Glutamatergic neuron (in vitro differentiated cells): ENCODE measurements around the gene TRIM13. TPM values are rescaled to one million over a fixed set of nuclear protein-coding genes. Genes with fewer than 3 reads are reported as not detected.
"Not testable (repeated sequence)": the region's sequence is repeated elsewhere in the genome, so short reads cannot be mapped to it uniquely, and the experiment has no call there.

Experiments used
- DNase-seq: peaks from one replicate; pipeline ENCODE4 v3.0.0; 2022
- H3K27ac Mint-ChIP-seq: one replicate; pipeline ENCODE4 v1.8.0; 2020; ENCODE audit warnings: mild to moderate bottlenecking, mixed read lengths, inconsistent platforms; ENCODE audit not compliant: unreplicated experiment
- H3K27me3 Mint-ChIP-seq: one replicate; pipeline ENCODE4 v1.8.0; 2020; ENCODE audit warnings: mild to moderate bottlenecking, moderate library complexity, mixed read lengths, inconsistent platforms; ENCODE audit not compliant: unreplicated experiment
- H3K36me3 Mint-ChIP-seq: one replicate; pipeline ENCODE4 v1.8.0; 2020; ENCODE audit warnings: mild to moderate bottlenecking, mixed read lengths, inconsistent platforms; ENCODE audit not compliant: unreplicated experiment
- H3K4me1 Mint-ChIP-seq: one replicate; pipeline ENCODE4 v1.8.0; 2020; ENCODE audit warnings: mild to moderate bottlenecking, low read depth, mixed read lengths, inconsistent platforms; ENCODE audit not compliant: unreplicated experiment
- H3K4me3 Mint-ChIP-seq: one replicate; pipeline ENCODE4 v1.8.0; 2020; ENCODE audit warnings: mild to moderate bottlenecking, mixed read lengths, inconsistent platforms; ENCODE audit not compliant: unreplicated experiment
- H3K9me3 Mint-ChIP-seq: one replicate; pipeline ENCODE4 v1.8.0; 2020; ENCODE audit warnings: mild to moderate bottlenecking, moderate library complexity, mixed read lengths, inconsistent platforms; ENCODE audit not compliant: unreplicated experiment
- CTCF ChIP-seq: fragments of 200-600 bp; sonication (generic); IDR thresholded peaks from one replicate; pipeline ENCODE4 v1.5.0; 2021; ENCODE audit not compliant: partially characterized antibody, unreplicated experiment
- long read RNA-seq: library from polyadenylated mRNA; unstranded; transcript quantifications from one replicate; pipeline ENCODE4 v2.0.0, GENCODE V29; 2020; ENCODE audit not compliant: unreplicated experiment
- total RNA-seq: library from RNA; stranded (reverse); fragmentation: NEBNext Ultra II Directional; extraction: Animal tissue kit (Norgen Biotek cat#: 25700); gene quantifications from one replicate; pipeline ENCODE4 v1.2.1, GENCODE V29; 2021; ENCODE audit not compliant: unreplicated experiment

The TRIM13 gene, protein sequence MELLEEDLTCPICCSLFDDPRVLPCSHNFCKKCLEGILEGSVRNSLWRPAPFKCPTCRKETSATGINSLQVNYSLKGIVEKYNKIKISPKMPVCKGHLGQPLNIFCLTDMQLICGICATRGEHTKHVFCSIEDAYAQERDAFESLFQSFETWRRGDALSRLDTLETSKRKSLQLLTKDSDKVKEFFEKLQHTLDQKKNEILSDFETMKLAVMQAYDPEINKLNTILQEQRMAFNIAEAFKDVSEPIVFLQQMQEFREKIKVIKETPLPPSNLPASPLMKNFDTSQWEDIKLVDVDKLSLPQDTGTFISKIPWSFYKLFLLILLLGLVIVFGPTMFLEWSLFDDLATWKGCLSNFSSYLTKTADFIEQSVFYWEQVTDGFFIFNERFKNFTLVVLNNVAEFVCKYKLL
- 43.1 TPM for total RNA-seq
- long read RNA-seq, full-length matches to known transcripts = 26 of 33 reads
- long read RNA-seq, partial matches to known transcripts = 3 of 33 reads
- long read RNA-seq, other reads (novel, unspliced or antisense) = 4 of 33 reads

- H3K36me3 Mint-ChIP-seq = no peaks in the 10 kb centered on the region
- H3K27me3 Mint-ChIP-seq = peaks cover 2% of the 10 kb centered on the region
- peaks cover 17% of the 10 kb centered on the region for H3K9me3 Mint-ChIP-seq
- H3K4me3 Mint-ChIP-seq = peak within 1 kb of the TSS; percentile 92
- DNase-seq = peak; percentile 86
- H3K27ac Mint-ChIP-seq = peak within 1 kb of the TSS; percentile 98
- H3K4me1 Mint-ChIP-seq = peaks cover 5% of the 10 kb centered on the region
- TF ChIP-seq CTCF = peak; percentile 66
Measured at GRCh38 chr13:49996951-49997895, at the start of gene TRIM13. TSS of gene TRIM13 (plus strand) at chr13:49997042. CDS start at chr13:50011941, 14,899 bp downstream.

- not testable (repeated sequence) for H3K27ac Mint-ChIP-seq, H3K36me3 Mint-ChIP-seq, H3K27me3 Mint-ChIP-seq, H3K4me1 Mint-ChIP-seq, H3K4me3 Mint-ChIP-seq, H3K9me3 Mint-ChIP-seq, DNase-seq
Measured at GRCh38 chr13:49948777-49949270, 48.0 kb upstream of the TRIM13 start.

DNA sequence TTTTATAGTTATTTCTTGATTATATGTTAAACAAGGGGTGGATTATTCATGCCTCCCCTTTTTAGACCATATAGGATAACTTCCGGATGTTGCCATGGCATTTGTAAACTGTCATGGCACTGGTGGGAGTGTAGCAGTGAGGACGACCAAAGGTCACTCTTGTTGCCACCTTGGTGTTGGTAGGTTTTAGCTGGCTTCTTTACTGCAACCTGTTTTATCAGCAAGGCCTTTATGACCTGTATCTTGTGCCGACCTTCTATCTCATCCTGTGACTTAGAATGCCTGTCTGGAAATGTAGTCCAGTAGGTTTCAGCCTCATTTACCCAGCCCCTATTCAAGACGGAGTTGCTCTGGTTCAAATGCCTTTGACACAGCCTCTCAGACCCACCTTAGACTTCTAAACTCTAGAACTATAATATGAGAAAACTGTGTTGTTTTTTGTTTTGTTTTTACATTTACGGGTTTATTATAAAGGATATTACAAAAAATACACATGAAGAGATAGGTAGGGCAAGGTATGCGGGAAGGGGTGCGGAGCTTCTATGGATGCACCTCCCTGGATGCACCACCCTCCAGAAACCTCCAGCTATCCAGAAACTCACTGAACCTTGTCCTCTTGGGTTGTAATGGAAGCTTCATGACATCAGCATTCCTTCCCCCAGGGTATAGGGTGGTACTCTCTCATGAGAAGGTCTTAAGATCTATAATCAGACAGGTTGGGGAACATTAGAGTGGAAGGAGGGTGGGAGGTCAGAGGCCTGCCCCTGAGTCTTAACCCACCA is 44.9 kb upstream of the TRIM13 start:
- H3K27me3 Mint-ChIP-seq = peaks cover 2% of the 10 kb centered on the region
- H3K27ac Mint-ChIP-seq = no peak overlapping the region
- no peak for TF ChIP-seq CTCF
- no peak overlapping the region for H3K4me3 Mint-ChIP-seq
- peaks cover 3% of the 10 kb centered on the region for H3K36me3 Mint-ChIP-seq
- peaks cover 1% of the 10 kb centered on the region for H3K9me3 Mint-ChIP-seq
- no peak for DNase-seq
- no peaks in the 10 kb centered on the region for H3K4me1 Mint-ChIP-seq

DNA sequence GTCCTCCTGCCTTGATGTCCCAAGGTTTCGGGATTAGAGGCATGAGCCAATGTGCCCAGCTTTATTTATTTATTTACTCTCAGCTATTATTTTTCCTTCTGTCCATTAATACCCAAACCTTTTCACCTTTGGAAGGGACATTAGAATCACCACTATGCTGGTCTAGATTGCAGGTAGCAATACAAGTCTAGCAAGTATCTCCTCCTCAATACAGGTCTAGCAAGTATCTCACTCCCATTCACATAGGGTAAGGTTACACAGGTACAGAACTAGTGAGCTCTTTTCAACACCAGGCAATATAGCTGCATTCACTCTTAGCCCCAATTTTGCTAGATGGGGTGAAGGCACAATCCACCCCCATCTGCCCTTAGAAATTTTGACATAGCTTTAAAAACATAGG is 43.3 kb upstream of the TRIM13 start:
- H3K9me3 Mint-ChIP-seq = no peaks in the 10 kb centered on the region
- H3K4me3 Mint-ChIP-seq = no peak overlapping the region
- no peaks in the 10 kb centered on the region for H3K4me1 Mint-ChIP-seq
- H3K36me3 Mint-ChIP-seq = peaks cover 6% of the 10 kb centered on the region
- TF ChIP-seq CTCF = no peak
- no peak for DNase-seq
- no peak overlapping the region for H3K27ac Mint-ChIP-seq
- peaks cover 2% of the 10 kb centered on the region for H3K27me3 Mint-ChIP-seq
